Stomach (tissue), 4 donors: ENCODE measurements around the gene ZSWIM5.

Experiments
- EP300 ChIP-seq: sonication (generic); formaldehyde crosslinking; IDR thresholded peaks from one replicate; pipeline ENCODE4 v1.6.1; 2017; ENCODE audit warnings: antibody characterized with exemption
- POLR2A ChIP-seq, 4 donors: fragments of 450-650 bp; IDR thresholded peaks; one replicate each; pipeline ENCODE4 v1.6.1; 2016; ENCODE audit warnings: antibody characterized with exemption in 4 of 4, control low read depth in 2 of 4, mild to moderate bottlenecking in 1 of 4, moderate library complexity in 1 of 4
- POLR2AphosphoS5 ChIP-seq, 3 donors: sonication (generic); formaldehyde crosslinking; IDR thresholded peaks; one replicate each; pipeline ENCODE4 v1.6.1; 2016; ENCODE audit warnings: antibody characterized with exemption in 3 of 3
- TF ChIP-seq, protein P1 (sequence below), 7 experiments: fragments of 450-650 bp in 4 of 7; fragments of 200-600 bp in 3 of 7; sonication (generic) in 3 of 7; IDR thresholded peaks; one replicate each; pipeline ENCODE4 v1.5.1; 2016 to 2019; ENCODE audit warnings: antibody characterized with exemption in 7 of 7, control low read depth in 2 of 7, mild to moderate bottlenecking in 1 of 7

DNA sequence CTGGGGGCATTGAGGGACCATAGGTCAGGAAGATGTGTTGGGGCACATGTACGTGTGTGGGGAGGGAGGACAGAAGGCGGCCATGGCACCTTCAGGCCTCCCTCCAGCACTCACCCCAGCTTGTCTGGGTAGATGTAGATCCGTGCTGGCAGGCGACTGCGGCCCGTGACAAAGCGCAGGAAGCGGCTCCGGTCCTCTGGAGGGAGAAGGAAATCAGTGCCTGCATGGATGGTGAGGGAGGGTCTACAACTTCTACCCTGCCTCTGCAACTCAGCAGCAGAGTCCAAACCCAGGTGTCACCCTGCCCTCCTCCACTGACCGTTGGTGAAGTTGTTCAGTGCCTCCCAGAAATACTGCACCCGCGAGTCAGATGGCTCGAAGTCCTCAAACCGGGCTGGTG lies 202.7 kb downstream of the ZSWIM5 start:
- TF ChIP-seq, protein P1, sequence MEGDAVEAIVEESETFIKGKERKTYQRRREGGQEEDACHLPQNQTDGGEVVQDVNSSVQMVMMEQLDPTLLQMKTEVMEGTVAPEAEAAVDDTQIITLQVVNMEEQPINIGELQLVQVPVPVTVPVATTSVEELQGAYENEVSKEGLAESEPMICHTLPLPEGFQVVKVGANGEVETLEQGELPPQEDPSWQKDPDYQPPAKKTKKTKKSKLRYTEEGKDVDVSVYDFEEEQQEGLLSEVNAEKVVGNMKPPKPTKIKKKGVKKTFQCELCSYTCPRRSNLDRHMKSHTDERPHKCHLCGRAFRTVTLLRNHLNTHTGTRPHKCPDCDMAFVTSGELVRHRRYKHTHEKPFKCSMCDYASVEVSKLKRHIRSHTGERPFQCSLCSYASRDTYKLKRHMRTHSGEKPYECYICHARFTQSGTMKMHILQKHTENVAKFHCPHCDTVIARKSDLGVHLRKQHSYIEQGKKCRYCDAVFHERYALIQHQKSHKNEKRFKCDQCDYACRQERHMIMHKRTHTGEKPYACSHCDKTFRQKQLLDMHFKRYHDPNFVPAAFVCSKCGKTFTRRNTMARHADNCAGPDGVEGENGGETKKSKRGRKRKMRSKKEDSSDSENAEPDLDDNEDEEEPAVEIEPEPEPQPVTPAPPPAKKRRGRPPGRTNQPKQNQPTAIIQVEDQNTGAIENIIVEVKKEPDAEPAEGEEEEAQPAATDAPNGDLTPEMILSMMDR (IDR thresholded peaks at IDR 0.05): no peak
- TF ChIP-seq POLR2A (IDR thresholded peaks at IDR 0.05) (no peak), POLR2AphosphoS5 (IDR thresholded peaks at IDR 0.05) (no peak), EP300 (no peak)
